ENCODE data around the gene PSMD7. TPM values are rescaled to one million over a fixed set of nuclear protein-coding genes. Genes with fewer than 3 reads are reported as not detected.
A peak's percentile ranks its signal among the peaks of the same experiment; 100 is the strongest.

Gene PSMD7
- total RNA-seq, 1 experiment from 2014 or later = 135 TPM

DNA sequence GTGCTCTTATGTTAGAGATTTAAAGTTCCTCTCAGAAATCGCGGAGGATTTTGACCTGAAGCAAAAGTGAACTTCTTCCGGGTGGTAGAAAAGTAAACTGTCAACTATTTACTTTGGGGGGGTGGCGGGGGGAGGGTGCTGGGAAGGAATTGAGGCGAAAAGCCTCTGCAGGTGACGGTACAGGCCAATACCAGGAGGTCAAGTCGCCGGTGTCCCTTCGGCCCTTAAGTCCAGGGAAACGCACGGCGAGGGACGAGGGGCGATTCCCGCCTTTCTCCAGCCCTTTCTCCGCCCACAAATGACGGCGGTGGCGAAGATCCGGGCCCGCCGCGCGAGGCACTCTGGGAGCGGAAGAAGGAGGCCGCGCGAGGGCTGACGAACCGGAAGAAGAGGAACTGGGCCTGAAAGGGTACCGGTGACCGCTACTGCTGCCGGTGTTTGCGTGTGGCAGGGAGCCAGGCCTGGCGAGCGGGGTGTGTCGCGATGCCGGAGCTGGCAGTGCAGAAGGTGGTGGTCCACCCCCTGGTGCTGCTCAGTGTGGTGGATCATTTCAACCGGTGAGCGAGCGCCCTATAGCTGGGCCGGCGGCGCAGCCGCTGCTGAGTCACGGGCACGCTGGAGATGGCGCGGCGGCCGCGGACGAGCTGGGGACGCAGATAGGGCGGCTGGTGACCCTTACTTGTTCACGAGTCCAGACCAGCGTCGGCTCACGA lies at the start of gene PSMD7 (continued):
- TF ChIP-seq, protein P1, sequence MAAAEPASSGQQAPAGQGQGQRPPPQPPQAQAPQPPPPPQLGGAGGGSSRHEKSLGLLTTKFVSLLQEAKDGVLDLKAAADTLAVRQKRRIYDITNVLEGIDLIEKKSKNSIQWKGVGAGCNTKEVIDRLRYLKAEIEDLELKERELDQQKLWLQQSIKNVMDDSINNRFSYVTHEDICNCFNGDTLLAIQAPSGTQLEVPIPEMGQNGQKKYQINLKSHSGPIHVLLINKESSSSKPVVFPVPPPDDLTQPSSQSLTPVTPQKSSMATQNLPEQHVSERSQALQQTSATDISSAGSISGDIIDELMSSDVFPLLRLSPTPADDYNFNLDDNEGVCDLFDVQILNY (CRISPR knock-in tag; IDR thresholded peaks at IDR 0.05) = peak; percentile 97
- TF ChIP-seq ATF1 (CRISPR knock-in tag; IDR thresholded peaks at IDR 0.05) (0 out of 2 replicates have a peak, but pooled peaks have one; percentile 45), ZNF317 (CRISPR knock-in tag; IDR thresholded peaks at IDR 0.05; ENCODE audit: borderline replicate concordance, low read depth) (0 out of 2 replicates have a peak, but pooled peaks have one; percentile 24), MXD4 (CRISPR knock-in tag; IDR thresholded peaks at IDR 0.05; ENCODE audit: borderline replicate concordance) (no peak), CBFB (CRISPR knock-in tag; IDR thresholded peaks at IDR 0.05; ENCODE audit: low read depth) (peak; percentile 87; the same call in 1 of the 2 replicates), SMAD3 (CRISPR knock-in tag; IDR thresholded peaks at IDR 0.05; ENCODE audit: borderline replicate concordance) (peak; percentile 68; the same call in 1 of the 2 replicates), TEAD4 (CRISPR knock-in tag; IDR thresholded peaks at IDR 0.05) (peak; percentile 88)
- TF ChIP-seq, protein P2, sequence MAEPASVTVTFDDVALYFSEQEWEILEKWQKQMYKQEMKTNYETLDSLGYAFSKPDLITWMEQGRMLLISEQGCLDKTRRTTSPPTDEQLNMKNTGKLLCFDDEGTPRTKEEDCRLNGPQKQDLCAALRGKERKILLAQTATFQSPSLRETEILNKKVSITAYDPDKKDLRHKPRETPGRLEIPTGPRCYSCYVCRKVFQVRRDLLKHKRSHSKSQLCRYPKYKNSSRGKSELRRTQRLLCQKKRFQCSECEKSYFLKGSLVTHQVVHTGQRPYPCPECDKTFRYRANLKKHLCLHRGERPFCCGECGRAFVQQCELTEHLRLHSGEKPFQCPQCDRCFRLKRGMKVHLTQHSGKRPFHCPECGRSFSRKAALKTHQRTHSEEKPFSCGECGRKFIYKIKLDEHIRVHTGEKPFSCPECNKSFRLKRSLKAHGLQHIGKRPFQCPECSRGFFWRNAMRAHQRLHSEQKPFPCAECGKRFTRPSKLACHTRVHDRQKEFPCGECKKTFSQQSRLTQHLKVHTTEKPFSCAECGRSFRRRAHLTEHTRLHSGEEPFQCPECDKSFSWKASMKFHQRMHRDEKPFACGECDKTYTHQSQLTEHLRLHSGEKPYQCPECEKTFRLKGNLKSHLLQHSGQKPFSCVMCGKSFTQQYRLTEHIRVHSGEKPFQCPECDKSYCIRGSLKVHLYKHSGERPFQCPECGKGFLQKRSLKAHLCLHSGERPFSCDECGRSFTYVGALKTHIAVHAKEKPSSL (CRISPR knock-in tag; conservative IDR thresholded peaks at IDR 0.05) = no peak

DNA sequence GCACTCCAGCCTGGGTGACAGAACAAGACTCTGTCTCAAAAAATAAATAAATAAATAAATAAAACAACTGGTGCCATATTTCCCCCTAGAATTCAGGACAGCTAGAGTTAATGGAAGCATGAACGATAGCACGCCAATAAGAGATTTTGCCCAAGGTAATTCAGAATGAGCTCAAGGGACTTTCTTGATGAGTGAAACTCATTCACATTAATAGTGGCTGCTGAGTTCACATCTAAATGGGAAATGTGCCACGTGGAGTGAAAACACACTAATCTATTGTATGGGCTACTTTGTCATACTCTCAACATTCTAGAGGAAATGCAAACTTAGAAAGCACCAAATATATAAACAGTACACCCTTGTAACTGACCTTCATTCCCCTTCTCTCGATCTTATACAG lies 47.4 kb upstream of the PSMD7 start:
- DNase-seq (ENCODE audit: low spot score) = no peak
- peaks cover 39% of the 10 kb centered on the region for H3K4me1 Mint-ChIP-seq
- ChIA-PET POLR2A (interaction anchor here (0.6 kb wide), 1 partner anchor 361 kb away, joined by 3 read pairs; no protein-coding TSS in a partner anchor), CTCF (no interaction called here)
- no peaks in the 10 kb centered on the region for H3K27me3 Mint-ChIP-seq (ENCODE audit: low read depth)
- no peak overlapping the region for H3K4me3 Mint-ChIP-seq
- no peak overlapping the region for H3K27ac Mint-ChIP-seq
- no peaks in the 10 kb centered on the region for H3K9me3 Mint-ChIP-seq
- no peak for ATAC-seq
- H3K36me3 Mint-ChIP-seq = no peaks in the 10 kb centered on the region
- TF ChIP-seq ZNF121 (CRISPR knock-in tag; IDR thresholded peaks at IDR 0.05) (no peak), SOX15 (CRISPR knock-in tag; IDR thresholded peaks at IDR 0.05) (no peak), ZNF219 (CRISPR knock-in tag; IDR thresholded peaks at IDR 0.05; ENCODE audit: borderline replicate concordance) (no peak), MYBL2 (CRISPR knock-in tag; IDR thresholded peaks at IDR 0.05) (no peak), SMAD4 (CRISPR knock-in tag; IDR thresholded peaks at IDR 0.05) (no peak), NFE2L1 (CRISPR knock-in tag; IDR thresholded peaks at IDR 0.05) (no peak), ZNF396 (CRISPR knock-in tag; IDR thresholded peaks at IDR 0.05; ENCODE audit: borderline replicate concordance) (no peak), GTF2I (CRISPR knock-in tag; conservative IDR thresholded peaks at IDR 0.05) (no peak)
- TF ChIP-seq, protein P3, sequence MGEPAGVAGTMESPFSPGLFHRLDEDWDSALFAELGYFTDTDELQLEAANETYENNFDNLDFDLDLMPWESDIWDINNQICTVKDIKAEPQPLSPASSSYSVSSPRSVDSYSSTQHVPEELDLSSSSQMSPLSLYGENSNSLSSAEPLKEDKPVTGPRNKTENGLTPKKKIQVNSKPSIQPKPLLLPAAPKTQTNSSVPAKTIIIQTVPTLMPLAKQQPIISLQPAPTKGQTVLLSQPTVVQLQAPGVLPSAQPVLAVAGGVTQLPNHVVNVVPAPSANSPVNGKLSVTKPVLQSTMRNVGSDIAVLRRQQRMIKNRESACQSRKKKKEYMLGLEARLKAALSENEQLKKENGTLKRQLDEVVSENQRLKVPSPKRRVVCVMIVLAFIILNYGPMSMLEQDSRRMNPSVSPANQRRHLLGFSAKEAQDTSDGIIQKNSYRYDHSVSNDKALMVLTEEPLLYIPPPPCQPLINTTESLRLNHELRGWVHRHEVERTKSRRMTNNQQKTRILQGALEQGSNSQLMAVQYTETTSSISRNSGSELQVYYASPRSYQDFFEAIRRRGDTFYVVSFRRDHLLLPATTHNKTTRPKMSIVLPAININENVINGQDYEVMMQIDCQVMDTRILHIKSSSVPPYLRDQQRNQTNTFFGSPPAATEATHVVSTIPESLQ (CRISPR knock-in tag; IDR thresholded peaks at IDR 0.05) = no peak
- TF ChIP-seq, protein P4, sequence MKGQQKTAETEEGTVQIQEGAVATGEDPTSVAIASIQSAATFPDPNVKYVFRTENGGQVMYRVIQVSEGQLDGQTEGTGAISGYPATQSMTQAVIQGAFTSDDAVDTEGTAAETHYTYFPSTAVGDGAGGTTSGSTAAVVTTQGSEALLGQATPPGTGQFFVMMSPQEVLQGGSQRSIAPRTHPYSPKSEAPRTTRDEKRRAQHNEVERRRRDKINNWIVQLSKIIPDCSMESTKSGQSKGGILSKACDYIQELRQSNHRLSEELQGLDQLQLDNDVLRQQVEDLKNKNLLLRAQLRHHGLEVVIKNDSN (CRISPR knock-in tag; IDR thresholded peaks at IDR 0.05) = no peak
- TF ChIP-seq, protein P5, sequence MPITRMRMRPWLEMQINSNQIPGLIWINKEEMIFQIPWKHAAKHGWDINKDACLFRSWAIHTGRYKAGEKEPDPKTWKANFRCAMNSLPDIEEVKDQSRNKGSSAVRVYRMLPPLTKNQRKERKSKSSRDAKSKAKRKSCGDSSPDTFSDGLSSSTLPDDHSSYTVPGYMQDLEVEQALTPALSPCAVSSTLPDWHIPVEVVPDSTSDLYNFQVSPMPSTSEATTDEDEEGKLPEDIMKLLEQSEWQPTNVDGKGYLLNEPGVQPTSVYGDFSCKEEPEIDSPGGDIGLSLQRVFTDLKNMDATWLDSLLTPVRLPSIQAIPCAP (CRISPR knock-in tag; IDR thresholded peaks at IDR 0.05) = no peak
- TF ChIP-seq, protein P6, sequence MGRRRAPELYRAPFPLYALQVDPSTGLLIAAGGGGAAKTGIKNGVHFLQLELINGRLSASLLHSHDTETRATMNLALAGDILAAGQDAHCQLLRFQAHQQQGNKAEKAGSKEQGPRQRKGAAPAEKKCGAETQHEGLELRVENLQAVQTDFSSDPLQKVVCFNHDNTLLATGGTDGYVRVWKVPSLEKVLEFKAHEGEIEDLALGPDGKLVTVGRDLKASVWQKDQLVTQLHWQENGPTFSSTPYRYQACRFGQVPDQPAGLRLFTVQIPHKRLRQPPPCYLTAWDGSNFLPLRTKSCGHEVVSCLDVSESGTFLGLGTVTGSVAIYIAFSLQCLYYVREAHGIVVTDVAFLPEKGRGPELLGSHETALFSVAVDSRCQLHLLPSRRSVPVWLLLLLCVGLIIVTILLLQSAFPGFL (CRISPR knock-in tag; IDR thresholded peaks at IDR 0.05; ENCODE audit: borderline replicate concordance) = no peak
- TF ChIP-seq, protein P7, sequence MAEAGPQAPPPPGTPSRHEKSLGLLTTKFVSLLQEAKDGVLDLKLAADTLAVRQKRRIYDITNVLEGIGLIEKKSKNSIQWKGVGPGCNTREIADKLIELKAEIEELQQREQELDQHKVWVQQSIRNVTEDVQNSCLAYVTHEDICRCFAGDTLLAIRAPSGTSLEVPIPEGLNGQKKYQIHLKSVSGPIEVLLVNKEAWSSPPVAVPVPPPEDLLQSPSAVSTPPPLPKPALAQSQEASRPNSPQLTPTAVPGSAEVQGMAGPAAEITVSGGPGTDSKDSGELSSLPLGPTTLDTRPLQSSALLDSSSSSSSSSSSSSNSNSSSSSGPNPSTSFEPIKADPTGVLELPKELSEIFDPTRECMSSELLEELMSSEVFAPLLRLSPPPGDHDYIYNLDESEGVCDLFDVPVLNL (CRISPR knock-in tag; IDR thresholded peaks at IDR 0.05; ENCODE audit: borderline replicate concordance, low read depth) = no peak
- TF ChIP-seq, protein P8, sequence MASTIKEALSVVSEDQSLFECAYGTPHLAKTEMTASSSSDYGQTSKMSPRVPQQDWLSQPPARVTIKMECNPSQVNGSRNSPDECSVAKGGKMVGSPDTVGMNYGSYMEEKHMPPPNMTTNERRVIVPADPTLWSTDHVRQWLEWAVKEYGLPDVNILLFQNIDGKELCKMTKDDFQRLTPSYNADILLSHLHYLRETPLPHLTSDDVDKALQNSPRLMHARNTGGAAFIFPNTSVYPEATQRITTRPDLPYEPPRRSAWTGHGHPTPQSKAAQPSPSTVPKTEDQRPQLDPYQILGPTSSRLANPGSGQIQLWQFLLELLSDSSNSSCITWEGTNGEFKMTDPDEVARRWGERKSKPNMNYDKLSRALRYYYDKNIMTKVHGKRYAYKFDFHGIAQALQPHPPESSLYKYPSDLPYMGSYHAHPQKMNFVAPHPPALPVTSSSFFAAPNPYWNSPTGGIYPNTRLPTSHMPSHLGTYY (CRISPR knock-in tag; IDR thresholded peaks at IDR 0.05) = no peak
- TF ChIP-seq, protein P9, sequence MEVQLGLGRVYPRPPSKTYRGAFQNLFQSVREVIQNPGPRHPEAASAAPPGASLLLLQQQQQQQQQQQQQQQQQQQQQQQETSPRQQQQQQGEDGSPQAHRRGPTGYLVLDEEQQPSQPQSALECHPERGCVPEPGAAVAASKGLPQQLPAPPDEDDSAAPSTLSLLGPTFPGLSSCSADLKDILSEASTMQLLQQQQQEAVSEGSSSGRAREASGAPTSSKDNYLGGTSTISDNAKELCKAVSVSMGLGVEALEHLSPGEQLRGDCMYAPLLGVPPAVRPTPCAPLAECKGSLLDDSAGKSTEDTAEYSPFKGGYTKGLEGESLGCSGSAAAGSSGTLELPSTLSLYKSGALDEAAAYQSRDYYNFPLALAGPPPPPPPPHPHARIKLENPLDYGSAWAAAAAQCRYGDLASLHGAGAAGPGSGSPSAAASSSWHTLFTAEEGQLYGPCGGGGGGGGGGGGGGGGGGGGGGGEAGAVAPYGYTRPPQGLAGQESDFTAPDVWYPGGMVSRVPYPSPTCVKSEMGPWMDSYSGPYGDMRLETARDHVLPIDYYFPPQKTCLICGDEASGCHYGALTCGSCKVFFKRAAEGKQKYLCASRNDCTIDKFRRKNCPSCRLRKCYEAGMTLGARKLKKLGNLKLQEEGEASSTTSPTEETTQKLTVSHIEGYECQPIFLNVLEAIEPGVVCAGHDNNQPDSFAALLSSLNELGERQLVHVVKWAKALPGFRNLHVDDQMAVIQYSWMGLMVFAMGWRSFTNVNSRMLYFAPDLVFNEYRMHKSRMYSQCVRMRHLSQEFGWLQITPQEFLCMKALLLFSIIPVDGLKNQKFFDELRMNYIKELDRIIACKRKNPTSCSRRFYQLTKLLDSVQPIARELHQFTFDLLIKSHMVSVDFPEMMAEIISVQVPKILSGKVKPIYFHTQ (CRISPR knock-in tag; IDR thresholded peaks at IDR 0.05) = no peak

All from WTC11 (cell line).